Measurements from ENCODE around the gene FAM227B.
"Not testable (repeated sequence)": the region's sequence is repeated elsewhere in the genome, so short reads cannot be mapped to it uniquely, and the experiment has no call there.

The FAM227B gene

GRCh38 chr15:49366496-49366895, 254.1 kb downstream of the FAM227B start:
- DNase-seq: no peak

GRCh38 chr15:49361370-49361769, 259.2 kb downstream of the FAM227B start:
- no peak for DNase-seq

- not testable (repeated sequence) for DNase-seq
Observed at GRCh38 chr15:49354439-49354838, 266.2 kb downstream of the FAM227B start.

GRCh38 chr15:49343546-49343945, 277.1 kb downstream of the FAM227B start:
- no peak for DNase-seq

- no peak for DNase-seq
Observed at GRCh38 chr15:49339656-49340055, 281.0 kb downstream of the FAM227B start.

- DNase-seq: no peak
Observed at GRCh38 chr15:49331951-49332350, 288.7 kb downstream of the FAM227B start.

- no peak for DNase-seq
Observed at GRCh38 chr15:49331442-49331841, 289.2 kb downstream of the FAM227B start.

GRCh38 chr15:49330166-49330565, 290.5 kb downstream of the FAM227B start:
- DNase-seq: no peak

GRCh38 chr15:49328941-49329340, 291.7 kb downstream of the FAM227B start:
- DNase-seq: no peak

- no peak for DNase-seq
Observed at GRCh38 chr15:49327927-49328326, 292.7 kb downstream of the FAM227B start.

- DNase-seq: no peak
Observed at GRCh38 chr15:49323207-49323606, 297.4 kb downstream of the FAM227B start.

GRCh38 chr15:49320351-49320750, 300.3 kb downstream of the FAM227B start:
- no peak for DNase-seq

- DNase-seq: no peak
Observed at GRCh38 chr15:49315391-49315823, 305.2 kb downstream of the FAM227B start.

GRCh38 chr15:49314716-49315115, 305.9 kb downstream of the FAM227B start:
- DNase-seq: no peak

GRCh38 chr15:49313650-49314049, 307.0 kb downstream of the FAM227B start:
- DNase-seq: no peak

- no peak for DNase-seq
Observed at GRCh38 chr15:49309889-49310288, 310.7 kb downstream of the FAM227B start.

GRCh38 chr15:49308686-49309085, 311.9 kb downstream of the FAM227B start:
- no peak for DNase-seq

- DNase-seq: no peak
Observed at GRCh38 chr15:49306551-49306950, 314.1 kb downstream of the FAM227B start.

- DNase-seq: no peak
Observed at GRCh38 chr15:49303003-49303402, 317.6 kb downstream of the FAM227B start.

- no peak for DNase-seq
Observed at GRCh38 chr15:49301562-49301961, 319.1 kb downstream of the FAM227B start.

GRCh38 chr15:49300856-49301255, 319.8 kb downstream of the FAM227B start:
- DNase-seq: no peak

GRCh38 chr15:49297584-49297983, 323.0 kb downstream of the FAM227B start:
- DNase-seq: no peak

GRCh38 chr15:49296258-49296657, 324.4 kb downstream of the FAM227B start:
- no peak for DNase-seq

- no peak for DNase-seq
Observed at GRCh38 chr15:49293941-49294340, 326.7 kb downstream of the FAM227B start.

GRCh38 chr15:49290191-49290590, 330.4 kb downstream of the FAM227B start:
- no peak for DNase-seq

- DNase-seq: no peak
Observed at GRCh38 chr15:49288391-49288790, 332.2 kb downstream of the FAM227B start.

All from hematopoietic multipotent progenitor cell treated with erythropoietin and hydrocortisone succinate and interleukin-3 and kit ligand, for 8 days (in vitro differentiated cells).